GM19043 (cell line): ENCODE measurements around the gene MRPS17.
A peak's percentile ranks its signal among the peaks of the same experiment; 100 is the strongest.
"Not testable (repeated sequence)": the region's sequence is repeated elsewhere in the genome, so short reads cannot be mapped to it uniquely, and the experiment has no call there.

Experiments
- ATAC-seq: cut with Tn5 transposase; IDR thresholded peaks from one replicate; pipeline ENCODE4 v1.9.1; 2021; ENCODE audit warnings: low read depth; ENCODE audit not compliant: unreplicated experiment

Gene MRPS17

DNA sequence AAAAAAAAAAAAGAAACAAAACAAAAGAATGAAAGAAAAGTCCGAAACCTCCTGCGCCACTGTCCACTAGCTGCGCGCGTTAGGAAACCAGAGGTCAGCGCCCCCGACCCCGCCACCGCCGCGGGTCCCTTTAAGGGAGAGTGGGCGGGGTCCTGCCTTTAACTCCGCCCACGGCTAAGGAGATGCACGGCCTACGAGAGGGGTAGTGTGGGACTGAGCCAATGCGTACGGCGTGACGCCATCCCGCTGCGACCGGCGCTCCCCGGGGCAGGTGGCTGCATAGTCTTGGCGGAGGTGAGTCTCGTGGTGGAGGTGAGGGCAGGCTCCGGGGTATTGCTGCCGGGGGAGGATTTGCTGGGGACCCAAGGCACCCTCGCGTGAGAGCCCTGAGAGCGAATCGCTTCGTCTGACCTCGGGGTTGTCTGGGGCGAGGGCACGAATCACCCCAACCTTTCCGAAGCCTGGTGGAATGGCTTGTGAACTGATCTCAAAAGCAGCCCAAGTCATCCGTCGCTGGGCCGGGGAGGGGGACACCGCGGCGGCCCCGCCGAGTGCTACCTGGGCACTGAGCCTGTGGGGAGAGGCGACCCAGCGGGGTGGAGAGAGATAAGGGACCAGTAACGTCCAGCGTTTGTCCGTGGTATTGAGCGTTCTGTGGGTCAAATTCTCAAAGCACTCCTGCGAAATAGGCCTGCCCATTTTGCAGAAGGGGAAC is at the start of gene MRPS17:
TSS of gene MRPS17 (plus strand) at position 241 of the 715 bp plus-strand sequence. CDS start 1,319 bp downstream, outside the sequence.
- ATAC-seq: peak; percentile 100

- ATAC-seq: peak; percentile 92
Measured at GRCh38 chr7:55903985-55904759, 47.5 kb upstream of the MRPS17 start.

DNA sequence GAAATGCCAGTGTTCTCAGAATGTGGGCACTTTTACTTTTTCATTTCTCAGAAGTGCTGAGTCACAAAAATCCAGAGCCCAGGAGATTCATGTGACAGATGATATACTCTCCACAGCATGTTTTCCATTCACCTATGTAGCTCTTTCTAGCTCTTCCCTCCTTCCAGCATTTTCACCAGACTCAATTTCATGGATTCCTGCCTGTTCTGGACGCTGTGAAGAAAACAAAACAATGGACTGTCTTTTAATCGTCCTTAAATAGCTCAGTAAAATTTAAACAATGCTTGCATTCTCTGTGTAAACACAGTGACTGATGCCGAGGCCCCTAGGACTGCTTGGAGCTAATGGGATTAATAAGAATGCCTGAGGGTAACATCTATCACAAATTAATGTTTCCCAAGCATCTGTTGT is 38.9 kb upstream of the MRPS17 start:
- no peak for ATAC-seq

DNA sequence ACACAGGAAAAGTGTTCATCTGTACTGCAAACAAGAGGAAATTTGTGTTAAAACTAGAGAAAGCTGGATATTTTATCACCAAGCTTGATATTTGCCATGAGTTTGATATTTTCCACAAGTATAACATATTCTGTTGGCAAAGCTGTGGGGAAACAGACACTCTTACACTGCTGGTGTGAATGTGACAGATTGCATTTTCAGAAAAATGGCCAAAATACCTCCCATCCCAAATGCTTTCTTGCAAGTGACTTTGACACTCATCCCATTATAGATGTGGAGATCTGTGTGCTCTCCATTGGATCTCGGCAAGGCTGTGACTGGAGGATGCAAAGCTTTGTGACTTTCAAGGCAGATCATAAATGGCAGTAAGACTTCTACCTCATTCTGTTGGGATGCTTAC is 33.9 kb upstream of the MRPS17 start:
- no peak for ATAC-seq

- no peak for ATAC-seq
Measured at GRCh38 chr7:55928006-55928767, 23.5 kb upstream of the MRPS17 start.

- ATAC-seq: no peak
Measured at GRCh38 chr7:55931421-55932151, 20.1 kb upstream of the MRPS17 start.

GRCh38 chr7:55939514-55940123 is 12.1 kb upstream of the MRPS17 start:
- no peak for ATAC-seq

DNA sequence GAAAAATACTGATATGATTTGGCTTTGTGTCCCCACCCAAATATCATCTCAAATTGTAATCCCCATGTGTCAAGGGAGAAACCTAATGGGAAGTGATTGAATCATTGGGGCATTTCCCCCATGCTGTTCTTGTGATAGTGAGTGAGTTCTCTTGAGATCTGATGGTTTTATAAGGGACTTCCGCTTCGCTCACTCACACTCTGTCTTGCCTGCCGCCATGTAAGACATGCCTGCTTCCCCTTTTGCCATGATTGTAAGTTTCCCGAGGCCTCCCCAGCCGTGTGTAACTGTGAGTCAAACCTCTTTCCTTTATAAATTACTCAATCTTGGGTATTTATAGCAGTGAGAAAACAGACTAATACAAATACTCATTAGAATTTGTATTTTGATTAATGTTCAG is 5.1 kb upstream of the MRPS17 start:
- no peak for ATAC-seq

DNA sequence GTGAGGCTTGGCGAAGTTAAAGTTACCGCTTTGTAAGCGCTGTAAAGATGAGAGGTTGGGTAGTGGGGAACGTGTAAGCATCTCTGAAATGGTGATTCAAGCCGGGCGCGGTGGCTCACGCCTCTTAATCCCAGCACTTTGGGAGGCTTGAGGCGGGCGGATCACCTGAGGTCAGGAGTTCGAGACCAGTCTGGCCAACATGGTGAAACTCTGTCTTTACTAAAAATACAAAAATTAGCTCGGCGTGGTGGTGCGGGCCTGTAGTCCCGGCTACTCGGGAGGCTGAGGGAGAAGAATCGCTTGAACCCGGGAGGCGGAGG is 635 bp downstream of the MRPS17 start:
- ATAC-seq: not testable (repeated sequence)

- no peak for ATAC-seq
Measured at GRCh38 chr7:55953707-55954475, 2.2 kb downstream of the MRPS17 start.

GRCh38 chr7:55957190-55957589 is 5.5 kb downstream of the MRPS17 start:
- no peak for ATAC-seq

- no peak for ATAC-seq
Measured at GRCh38 chr7:55962014-55962413, 10.3 kb downstream of the MRPS17 start.

DNA sequence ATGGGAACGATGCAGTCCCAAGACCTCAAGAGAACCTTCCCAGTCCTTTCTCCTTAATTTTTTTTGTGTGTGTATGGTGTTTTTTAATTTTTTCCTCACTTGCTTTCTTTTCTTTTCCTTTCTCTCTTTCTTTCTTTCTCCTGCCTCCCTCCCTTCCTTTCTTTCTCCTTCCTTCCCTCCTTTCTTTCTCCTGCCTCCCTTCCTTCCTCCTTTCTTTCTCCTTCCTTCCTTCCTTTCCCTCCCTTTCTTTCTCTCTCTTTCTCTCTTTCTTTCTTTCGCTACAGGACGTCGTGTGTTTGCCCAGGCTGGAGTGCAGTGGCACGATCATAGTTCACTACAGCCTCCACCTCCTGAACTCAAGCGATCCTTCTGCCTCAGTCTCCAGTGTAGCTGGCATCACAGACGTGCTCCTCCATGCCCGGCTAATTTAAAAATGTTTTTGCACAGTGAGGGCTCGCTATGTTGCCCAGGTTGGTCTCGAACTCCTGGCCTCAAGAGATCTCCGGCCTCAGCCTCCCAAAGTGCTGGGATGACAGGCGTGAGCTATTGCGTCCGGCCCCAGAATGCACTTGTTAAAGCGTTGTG is 12.0 kb downstream of the MRPS17 start:
- no peak for ATAC-seq

- peak; percentile 75 for ATAC-seq
Measured at GRCh38 chr7:55964261-55965099, 12.8 kb downstream of the MRPS17 start, which contains the start of gene NIPSNAP2. Gene NIPSNAP2, plus strand, starts transcription at chr7:55964585. Its CDS starts 25 bp downstream, at chr7:55964610.

- ATAC-seq: no peak
Measured at GRCh38 chr7:55965100-55965470, 13.4 kb downstream of the MRPS17 start.

DNA sequence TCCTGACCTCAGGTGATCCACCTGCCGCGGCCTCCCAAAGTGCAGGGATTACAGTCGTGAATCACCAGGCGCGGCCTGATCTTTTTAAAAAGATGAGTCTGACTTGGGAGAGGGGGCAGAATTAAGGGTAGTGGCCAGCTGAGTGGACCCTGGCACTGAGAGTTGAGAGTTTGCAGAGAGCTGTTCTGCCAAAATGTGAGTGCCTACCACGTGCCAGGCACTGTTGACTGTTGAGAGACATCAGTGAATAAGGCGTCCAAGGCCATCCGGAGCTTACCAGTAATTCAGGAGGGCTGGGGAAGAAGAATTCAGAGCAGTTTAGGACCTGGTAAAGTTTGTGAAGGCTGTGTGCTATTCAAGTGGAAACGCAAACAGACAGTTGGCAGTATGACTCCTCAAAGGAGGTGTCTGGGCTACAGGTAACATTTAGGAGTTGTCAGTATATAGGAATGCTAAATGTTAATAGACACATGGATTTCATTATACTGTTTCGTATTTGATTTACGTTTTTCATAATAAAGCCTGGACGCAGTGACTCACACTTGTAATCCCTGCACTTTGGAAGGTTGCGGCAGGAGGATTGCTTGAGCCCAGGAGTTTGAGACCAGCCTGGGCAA is 14.2 kb downstream of the MRPS17 start:
- no peak for ATAC-seq

DNA sequence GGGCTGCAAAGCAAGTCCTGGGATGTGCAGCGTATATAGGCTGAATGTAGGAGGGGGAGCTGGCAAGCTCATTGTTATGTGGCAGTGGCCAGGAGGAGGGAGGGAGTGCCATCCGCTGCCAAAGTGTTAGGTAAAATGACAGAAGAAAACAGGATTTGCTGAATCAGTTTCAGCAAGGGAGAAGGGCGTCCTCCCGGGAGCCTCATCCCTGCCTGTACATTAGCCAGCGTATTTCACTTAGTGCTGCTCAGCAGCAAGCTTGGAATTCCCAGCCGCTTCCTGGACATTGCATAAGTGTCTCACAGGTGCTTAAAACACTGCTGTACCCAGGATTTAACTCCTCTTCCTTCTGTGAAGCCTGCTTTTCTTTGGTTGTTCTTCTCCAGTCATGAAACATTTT is 15.2 kb downstream of the MRPS17 start:
- ATAC-seq: no peak

DNA sequence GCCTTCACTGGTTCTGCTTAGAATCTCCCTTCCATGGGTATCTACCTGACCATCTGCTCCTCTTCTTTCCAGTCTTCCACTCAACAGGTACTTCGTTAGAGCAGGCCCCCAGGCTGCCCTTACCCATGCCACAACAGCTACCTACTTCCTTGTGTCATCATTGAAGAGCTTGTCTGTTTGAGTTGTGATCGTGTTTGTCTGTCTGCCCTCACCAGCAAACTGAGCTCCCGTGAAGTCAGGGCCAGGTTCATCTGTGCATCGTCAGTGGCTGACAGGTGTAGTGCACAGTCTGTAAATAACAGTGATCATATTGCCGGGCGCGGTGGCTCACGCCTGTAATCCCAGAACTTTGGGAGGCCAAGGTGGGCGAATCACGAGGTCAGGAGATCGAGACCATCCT is 17.7 kb downstream of the MRPS17 start:
- no peak for ATAC-seq
